ENCODE measurements around the gene QPRT.
"Not testable (repeated sequence)": the region's sequence is repeated elsewhere in the genome, so short reads cannot be mapped to it uniquely, and the experiment has no call there.

Gene QPRT

GRCh38 chr16:29707160-29707559, 28.2 kb downstream of the QPRT start:
- H3K27ac ChIP-seq (ENCODE audit: extremely low read depth, low read depth, low read length); H3K4me3 ChIP-seq (ENCODE audit: low read depth, low read length); H3K9me3 ChIP-seq (ENCODE audit: control insufficient read depth, insufficient read depth, low read depth, low read length); H3K4me1 ChIP-seq (ENCODE audit: control insufficient read depth, insufficient read depth, low read length); POLR2A ChIA-PET; CTCF ChIA-PET; H3K36me3 ChIP-seq (ENCODE audit: control insufficient read depth in 2 of 2, insufficient read depth in 1 of 2, low read length in 2 of 2): not testable (repeated sequence)
- TF ChIP-seq ZNF623 (tag by site-specific recombination; IDR thresholded peaks at IDR 0.05) = peak; percentile 58
- peak; percentile 21; the same call in 1 of the 2 replicates for TF ChIP-seq ZNF266 (tag by site-specific recombination; IDR thresholded peaks at IDR 0.05; ENCODE audit: low read depth)
- 0 out of 2 replicates have a peak, but pooled peaks have one; percentile 38 for TF ChIP-seq ZNF433 (tag by site-specific recombination; IDR thresholded peaks at IDR 0.05; ENCODE audit: low read depth)
- TF ChIP-seq ZNF555 (tag by site-specific recombination; conservative IDR thresholded peaks at IDR 0.05) = peak; percentile 45
- 0 out of 2 replicates have a peak, but pooled peaks have one; percentile 57 for TF ChIP-seq ZNF202 (tag by site-specific recombination; IDR thresholded peaks at IDR 0.05; ENCODE audit: borderline replicate concordance)
- TF ChIP-seq ZNF664 (tag by site-specific recombination; IDR thresholded peaks at IDR 0.05) = peak; percentile 45; the same call in 1 of the 2 replicates
- peak; percentile 77 for TF ChIP-seq ZNF518A (tag by site-specific recombination; conservative IDR thresholded peaks at IDR 0.05; ENCODE audit: low read depth)
- TF ChIP-seq REST (tag by site-specific recombination; IDR thresholded peaks at IDR 0.05) = peak; percentile 50; the same call in 1 of the 2 replicates
- TF ChIP-seq ZNF426 (tag by site-specific recombination; IDR thresholded peaks at IDR 0.05) = peak; percentile 60
- 0 out of 2 replicates have a peak, but pooled peaks have one; percentile 21 for TF ChIP-seq ZNF140 (tag by site-specific recombination; IDR thresholded peaks at IDR 0.05)
- TF ChIP-seq ZNF394 (tag by site-specific recombination; IDR thresholded peaks at IDR 0.05; ENCODE audit: borderline replicate concordance) = peak; percentile 86
- TF ChIP-seq ZBTB8A (tag by site-specific recombination; IDR thresholded peaks at IDR 0.05) = 0 out of 2 replicates have a peak, but pooled peaks have one; percentile 44
- TF ChIP-seq ZNF560 (tag by site-specific recombination; IDR thresholded peaks at IDR 0.05; ENCODE audit: borderline replicate concordance) = 0 out of 2 replicates have a peak, but pooled peaks have one; percentile 50
- TF ChIP-seq ZBTB11 (tag by site-specific recombination; conservative IDR thresholded peaks at IDR 0.05; ENCODE audit: low read depth) = peak; percentile 34; the same call in 1 of the 2 replicates
